GM19455 (cell line): ENCODE results near the gene BRD7.
A peak's percentile ranks its signal among the peaks of the same experiment; 100 is the strongest.
"Not testable (repeated sequence)": the region's sequence is repeated elsewhere in the genome, so short reads cannot be mapped to it uniquely, and the experiment has no call there.

Experiments used
- ATAC-seq: cut with Tn5 transposase; IDR thresholded peaks from one replicate; pipeline ENCODE4 v1.9.1; 2021; ENCODE audit not compliant: unreplicated experiment

BRD7 gene

DNA sequence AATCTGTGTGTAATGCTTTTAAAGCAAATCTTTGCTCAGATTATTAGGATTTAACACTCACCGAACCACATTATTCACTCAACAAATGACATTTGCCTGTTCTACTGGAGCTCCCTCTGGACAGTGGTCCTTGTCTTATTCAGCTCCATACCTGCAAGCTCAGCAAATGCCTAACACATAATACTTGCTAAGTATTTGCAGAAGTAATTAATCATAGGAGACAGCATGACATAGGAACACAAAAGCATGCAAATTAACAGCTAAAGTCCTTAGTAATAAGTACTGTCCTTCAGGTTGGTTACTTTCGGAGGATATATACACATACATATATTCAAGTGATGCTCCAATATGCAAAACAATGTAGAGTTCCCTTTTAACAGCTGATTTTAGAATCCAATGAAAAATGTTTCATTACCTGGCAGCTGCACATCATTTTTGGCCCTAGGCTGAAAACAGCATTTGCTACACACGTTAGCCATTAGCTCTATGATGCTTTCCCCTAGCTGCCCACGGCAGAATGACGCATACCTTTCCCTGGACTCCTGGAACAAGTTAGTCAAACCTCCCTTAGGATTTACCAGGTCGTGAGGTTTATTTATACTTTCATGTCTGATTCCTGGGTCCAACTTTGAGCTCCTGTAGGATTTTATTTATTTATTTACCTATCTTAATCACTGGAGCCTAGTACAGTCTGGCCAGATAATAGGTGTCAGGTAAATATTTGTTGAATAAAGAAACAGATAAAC lies 8.6 kb downstream of the BRD7 start:
- no peak for ATAC-seq

GRCh38 chr16:50359626-50360025 lies 9.2 kb downstream of the BRD7 start:
- no peak for ATAC-seq

DNA sequence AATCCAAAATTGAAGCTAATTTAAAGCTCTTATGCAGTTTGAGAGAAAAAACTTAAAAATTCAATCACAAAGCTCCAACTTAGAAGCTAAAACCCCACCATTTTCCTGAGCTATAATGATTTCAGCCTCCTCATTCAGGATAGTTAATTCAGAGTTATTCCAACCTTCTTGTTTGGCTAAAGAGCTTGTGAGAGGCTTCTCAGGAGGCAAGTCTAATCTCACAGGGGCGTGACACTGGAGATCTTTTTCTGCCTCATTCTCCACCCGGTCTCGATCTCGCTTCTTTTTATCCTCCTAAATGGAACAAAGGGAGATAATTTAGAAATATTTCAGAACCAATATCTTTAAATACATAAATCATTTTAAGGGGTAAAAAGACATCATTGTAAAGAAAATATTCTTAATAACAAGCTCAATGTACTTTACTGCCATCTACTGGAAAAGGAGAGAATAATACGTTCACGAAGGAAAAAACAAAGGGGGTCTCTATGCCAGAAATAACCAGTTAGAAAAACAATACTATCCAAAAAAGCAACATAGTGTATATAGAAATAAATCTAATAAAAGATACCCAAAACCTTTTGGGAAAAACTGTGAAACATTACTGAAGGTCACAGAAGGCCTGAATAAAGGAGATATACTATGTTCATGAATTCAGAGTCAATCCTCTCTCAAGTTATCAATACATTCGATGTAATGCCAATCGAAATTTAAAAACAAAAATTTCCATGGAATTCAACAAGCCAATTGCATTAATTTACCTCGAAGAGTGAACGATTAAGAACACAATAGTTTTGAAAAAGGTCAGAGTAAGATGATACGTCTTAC lies 13.9 kb downstream of the BRD7 start:
- ATAC-seq, result no peak

- ATAC-seq, result no peak
Observed at GRCh38 chr16:50354082-50354481, 14.7 kb downstream of the BRD7 start.

GRCh38 chr16:50351952-50352351 lies 16.8 kb downstream of the BRD7 start:
- no peak for ATAC-seq

DNA sequence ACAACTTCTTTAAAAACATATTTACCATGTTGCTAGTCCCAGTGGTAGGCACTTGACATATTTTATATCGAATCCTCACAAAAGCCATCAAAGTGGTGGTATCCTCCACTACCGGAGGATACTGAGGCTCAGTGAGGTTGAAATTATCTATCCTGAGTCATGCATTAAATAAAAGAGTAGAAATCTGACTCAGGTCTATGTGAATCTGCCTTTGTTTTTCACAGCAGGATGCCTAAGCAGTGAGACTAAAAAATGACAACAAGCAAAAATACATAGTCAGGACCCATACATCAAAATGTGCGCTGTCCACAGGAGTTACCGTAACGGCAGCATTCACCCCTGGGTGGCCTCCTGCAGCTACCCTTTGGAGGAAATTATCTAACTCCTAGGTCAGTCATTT lies 17.7 kb downstream of the BRD7 start:
- no peak for ATAC-seq

- not testable (repeated sequence) for ATAC-seq
Observed at GRCh38 chr16:50345210-50345609, 23.6 kb downstream of the BRD7 start.

DNA sequence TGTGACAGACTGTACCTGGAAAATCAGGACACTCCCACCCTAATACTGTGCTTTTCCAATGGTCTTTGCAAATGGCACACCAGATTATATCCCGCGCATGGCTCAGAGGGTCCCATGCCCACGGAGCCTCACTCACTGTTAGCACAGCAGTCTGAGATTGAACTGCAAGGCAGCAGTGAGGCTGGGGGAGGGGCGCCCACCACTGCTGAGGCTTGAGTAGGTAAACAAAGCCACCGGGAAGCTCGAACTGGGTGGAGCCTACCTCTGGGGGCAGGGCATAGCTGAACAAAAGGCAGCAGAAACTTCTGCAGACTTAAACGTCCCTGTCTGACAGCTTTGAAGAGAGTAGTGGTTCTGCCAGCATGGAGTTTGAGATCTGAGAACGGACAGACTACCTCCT lies 25.2 kb downstream of the BRD7 start:
- ATAC-seq, result not testable (repeated sequence)

DNA sequence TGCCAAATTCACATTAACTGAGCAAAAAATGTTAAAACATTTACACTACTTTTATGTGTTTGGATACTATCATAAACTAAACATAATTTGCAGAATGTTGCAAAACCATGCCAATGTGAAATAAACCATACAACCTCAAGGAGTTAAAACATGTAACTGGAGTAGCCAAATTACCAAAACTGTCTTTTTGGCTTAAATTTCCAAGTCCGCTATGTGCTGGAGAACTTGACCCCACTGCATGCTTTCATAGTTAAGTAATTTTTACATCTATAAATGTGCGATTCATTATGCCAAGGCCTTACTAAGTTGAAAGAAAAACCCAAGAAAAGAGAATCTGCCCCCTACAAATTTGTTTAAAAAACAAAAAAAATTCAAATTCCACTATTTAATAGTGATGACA lies 28.2 kb downstream of the BRD7 start:
- ATAC-seq, result no peak

- no peak for ATAC-seq
Observed at GRCh38 chr16:50338371-50339231, 30.2 kb downstream of the BRD7 start.

- no peak for ATAC-seq
Observed at GRCh38 chr16:50336884-50337283, 31.9 kb downstream of the BRD7 start.

DNA sequence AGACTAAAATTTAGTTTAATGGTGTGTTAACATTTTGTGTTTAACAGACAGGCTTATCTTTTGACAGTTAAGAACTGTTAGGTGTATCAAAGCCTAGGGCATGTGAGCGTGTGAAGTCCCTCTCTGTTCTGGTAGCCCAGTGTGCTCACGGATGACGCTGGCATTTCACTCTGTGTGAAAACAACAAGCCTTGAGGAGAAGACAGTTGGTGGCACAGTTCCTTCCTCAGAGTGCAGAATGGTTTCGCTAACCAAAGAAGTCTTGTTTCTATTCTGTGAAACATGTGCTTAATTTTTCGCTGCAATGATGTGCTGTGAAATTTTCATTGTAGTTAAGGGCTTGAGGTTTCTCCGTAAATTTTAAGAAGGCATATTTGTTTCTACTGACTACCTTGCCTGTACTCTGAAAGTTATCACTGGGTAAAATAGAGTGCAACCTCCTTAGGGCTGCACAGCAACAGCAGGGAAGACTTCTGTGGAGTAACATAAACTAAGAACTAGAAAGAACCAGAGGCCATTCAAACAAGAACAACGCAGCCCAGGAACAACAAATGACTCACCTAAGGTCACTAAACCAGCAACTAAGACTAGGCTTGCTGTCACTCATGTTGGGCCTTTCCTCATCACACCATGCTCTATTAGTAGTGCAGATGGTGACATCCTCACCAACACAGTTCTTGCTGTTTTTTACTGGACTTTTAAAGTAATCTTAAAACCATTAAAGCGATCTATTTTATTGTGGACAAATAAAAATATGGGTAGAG lies 33.4 kb downstream of the BRD7 start:
- peak; percentile 74 for ATAC-seq

GRCh38 chr16:50334106-50334975 lies 34.4 kb downstream of the BRD7 start:
- ATAC-seq, result no peak

DNA sequence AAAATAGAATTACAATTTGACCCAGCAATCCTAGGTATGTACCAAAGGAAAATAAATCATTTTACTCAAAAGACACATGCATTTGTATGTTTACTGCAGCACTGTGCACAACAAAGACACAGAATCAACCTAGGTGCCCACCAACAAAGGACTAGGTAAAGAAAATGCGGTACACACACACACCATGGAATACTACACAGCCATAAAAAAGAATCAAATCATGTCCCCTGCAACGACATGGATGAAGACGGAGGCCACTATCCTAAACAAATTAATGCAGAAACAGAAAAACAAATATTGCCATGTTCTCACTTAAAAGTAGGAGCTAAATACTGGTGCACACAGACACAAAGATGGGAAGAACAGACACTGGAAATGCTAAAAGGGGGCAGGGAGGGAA lies 36.2 kb downstream of the BRD7 start:
- ATAC-seq, result no peak

DNA sequence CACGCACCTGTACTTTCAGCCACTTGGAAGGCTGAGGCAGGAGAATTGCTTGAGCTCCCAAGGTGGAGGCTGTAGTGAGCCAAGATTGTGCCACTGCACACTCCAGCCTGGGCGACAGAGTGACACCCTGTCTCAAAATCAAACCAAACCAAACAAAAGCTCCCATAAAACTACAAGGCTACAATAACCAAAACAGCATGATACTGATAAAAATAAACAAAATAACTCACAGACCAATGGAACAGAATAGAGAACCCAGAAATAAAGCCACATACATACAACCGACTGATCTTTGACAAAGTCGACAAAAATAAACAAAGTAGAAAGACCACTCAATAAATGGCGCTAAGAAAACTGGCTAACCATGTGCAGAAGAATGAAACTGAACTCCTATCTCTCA lies 37.2 kb downstream of the BRD7 start:
- no peak for ATAC-seq

DNA sequence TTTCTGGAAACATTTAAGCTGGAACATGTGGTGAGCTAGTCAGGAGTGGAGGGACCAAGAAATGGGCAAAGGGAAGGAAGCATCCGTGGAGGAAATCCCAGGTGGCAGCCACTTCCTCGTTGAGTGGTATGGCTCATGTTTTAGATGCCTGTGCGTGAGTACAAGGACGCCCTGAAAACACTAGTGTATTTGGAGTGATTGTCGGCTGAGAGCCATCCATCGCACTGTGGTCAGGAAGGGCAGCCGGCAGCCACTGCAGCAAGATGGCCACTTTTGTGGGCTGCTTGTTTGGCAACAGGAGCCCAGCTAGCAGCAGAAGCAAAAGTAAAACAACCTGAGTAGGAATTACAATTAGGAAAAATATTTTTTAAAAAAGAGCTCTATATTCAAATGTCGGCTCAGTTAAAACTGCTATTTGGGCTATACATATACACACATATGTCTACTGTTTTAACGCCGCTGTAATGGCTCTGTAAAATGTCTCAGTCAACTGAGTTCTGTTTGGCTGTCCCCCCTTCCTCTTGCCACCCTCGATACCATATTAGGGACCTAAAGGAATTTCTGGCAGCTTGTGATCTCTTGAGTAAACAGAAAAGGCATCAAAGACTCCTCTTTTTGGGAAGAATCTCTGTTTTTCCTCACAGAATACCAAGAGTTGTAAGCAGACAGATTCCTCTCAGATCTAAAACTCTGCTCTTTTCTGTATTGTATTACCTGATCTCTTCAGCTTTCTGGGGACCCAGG lies 39.2 kb downstream of the BRD7 start:
- ATAC-seq, result no peak

- ATAC-seq, result peak; percentile 67
Observed at GRCh38 chr16:50326835-50327465, 41.8 kb downstream of the BRD7 start.

- no peak for ATAC-seq
Observed at GRCh38 chr16:50326264-50326663, 42.5 kb downstream of the BRD7 start.

- ATAC-seq, result no peak
Observed at GRCh38 chr16:50324345-50324744, 44.4 kb downstream of the BRD7 start.
